H1 (cell line): ENCODE results near the gene LIPF. TPM values are rescaled to one million over a fixed set of nuclear protein-coding genes. Genes with fewer than 3 reads are reported as not detected.

Experiments used
- CTCF ChIA-PET: fragments of 300-600 bp; sonication (Branson Sonifier 250); formaldehyde crosslinking; loops from one replicate; lab custom pipeline; 2021; ENCODE audit not compliant: partially characterized antibody; lab: Charles Lee
- POLR2A ChIA-PET: fragments of 300-600 bp; sonication (Branson Sonifier 250); formaldehyde crosslinking; loops from one replicate; lab custom pipeline; 2021; ENCODE audit warnings: inconsistent platforms; ENCODE audit not compliant: partially characterized antibody; lab: Charles Lee
- DNase-seq, 2 experiments: peaks; one replicate each; pipeline versions ENCODE4 v3.0.0 to v3.0.0-alpha.2; 2010 to 2022; ENCODE audit warnings: low spot score in 2 of 2, low read depth in 1 of 2, mixed read lengths in 1 of 2
- FAIRE-seq: peaks from 2 replicates; lab custom pipeline; 2011; peaks lifted over from hg19 to GRCh38; lab: Jason Lieb, UNC
- H2AFZ ChIP-seq: 2 replicates; pipeline ENCODE4 v1.8.1; 2012; ENCODE audit warnings: low read length, inconsistent platforms
- H2AK5ac ChIP-seq: 2 replicates; pipeline ENCODE4 v1.6.1; 2013; ENCODE audit warnings: low read depth, low read length
- H2BK120ac ChIP-seq: replicated peaks from 2 replicates; pipeline ENCODE3; 2013; ENCODE audit warnings: low read depth, low read length, inconsistent platforms
- H2BK12ac ChIP-seq: 2 replicates; pipeline ENCODE4 v1.6.1; 2013; ENCODE audit warnings: low read depth, low read length
- H2BK15ac ChIP-seq: 2 replicates; pipeline ENCODE4 v1.6.1; 2013; ENCODE audit warnings: low read length
- H2BK20ac ChIP-seq: 2 replicates; pipeline ENCODE4 v1.6.1; 2013; ENCODE audit warnings: low read length
- H2BK5ac ChIP-seq: 2 replicates; pipeline ENCODE4 v1.6.1; 2013; ENCODE audit warnings: low read depth, low read length
- H3K14ac ChIP-seq: 2 replicates; pipeline ENCODE4 v1.6.1; 2013; ENCODE audit warnings: inconsistent platforms; ENCODE audit not compliant: insufficient read length
- H3K18ac ChIP-seq: 2 replicates; pipeline ENCODE4 v1.6.1; 2013; ENCODE audit warnings: low read length; ENCODE audit errors: extremely low read depth
- H3K23ac ChIP-seq: 2 replicates; pipeline ENCODE4 v1.6.1; 2013; ENCODE audit warnings: inconsistent platforms; ENCODE audit not compliant: insufficient read length
- H3K23me2 ChIP-seq: 2 replicates; pipeline ENCODE4 v1.6.1; 2013; ENCODE audit warnings: low read depth, low read length
- H3K27ac ChIP-seq: 2 replicates; pipeline ENCODE4 v1.6.1; 2011; ENCODE audit warnings: low read depth, low read length, inconsistent platforms
- H3K27me3 ChIP-seq, 4 experiments: replicated peaks in 1 of 4; 1 replicate in 1 of 4; 2 replicates in 3 of 4; pipeline versions ENCODE4 v1.6.1 to v1.8.1; 2011 to 2013; ENCODE audit warnings: low read length in 3 of 4, mild to moderate bottlenecking in 3 of 4, inconsistent platforms in 2 of 4, mixed read lengths in 2 of 4, moderate library complexity in 1 of 4; ENCODE audit not compliant: control insufficient read depth in 3 of 4, insufficient read depth in 3 of 4; ENCODE audit errors: extremely low read depth in 1 of 4
- H3K36me3 ChIP-seq, 4 experiments: 2 replicates each; pipeline versions ENCODE4 v1.6.1 to v1.8.1; 2011 to 2013; ENCODE audit warnings: mild to moderate bottlenecking in 4 of 4, low read length in 3 of 4, moderate library complexity in 2 of 4, control low read depth in 1 of 4, inconsistent platforms in 1 of 4; ENCODE audit not compliant: insufficient read depth in 4 of 4, control insufficient read depth in 2 of 4
- H3K4ac ChIP-seq: replicated peaks from 2 replicates; pipeline ENCODE3; 2013; ENCODE audit warnings: low read length, low read depth, mixed read lengths, inconsistent platforms; ENCODE audit not compliant: insufficient read length
- H3K4me1 ChIP-seq, 4 experiments: replicated peaks in 1 of 4; 1 replicate in 1 of 4; 2 replicates in 3 of 4; pipeline versions ENCODE4 v1.6.1 to v1.8.1; 2011 to 2013; ENCODE audit warnings: low read length in 3 of 4, inconsistent platforms in 2 of 4, mixed read lengths in 1 of 4; ENCODE audit not compliant: insufficient read depth in 4 of 4, control insufficient read depth in 3 of 4
- H3K4me2 ChIP-seq, 2 experiments: 2 replicates each; pipeline versions ENCODE4 v1.6.1 to v1.8.1; 2011 to 2013; ENCODE audit warnings: low read depth in 2 of 2, low read length in 2 of 2, control low read depth in 1 of 2, inconsistent platforms in 1 of 2, mild to moderate bottlenecking in 1 of 2; ENCODE audit not compliant: insufficient read depth in 1 of 2
- H3K4me3 ChIP-seq, 4 experiments: fragments of 200-600, 300-600 bp in 1 of 4; sonication (generic), shearing (Covaris generic), sonication (Bioruptor Twin) in 1 of 4; 2 replicates each; pipeline versions ENCODE4 v1.5.1 to v1.8.1; 2011 to 2016; ENCODE audit warnings: low read length in 4 of 4, low read depth in 3 of 4, control low read depth in 2 of 4, inconsistent platforms in 2 of 4, mild to moderate bottlenecking in 2 of 4, mixed read lengths in 1 of 4, moderate library complexity in 1 of 4; ENCODE audit not compliant: insufficient read depth in 2 of 4; ENCODE audit errors: extremely low read depth in 1 of 4
- H3K56ac ChIP-seq: replicated peaks from 2 replicates; pipeline ENCODE3; 2013; ENCODE audit warnings: low read depth, mild to moderate bottlenecking, mixed read lengths, low read length, inconsistent platforms; ENCODE audit not compliant: insufficient read length
- H3K79me1 ChIP-seq: 2 replicates; pipeline ENCODE4 v1.6.1; 2013; ENCODE audit warnings: low read depth, low read length, control low read depth
- H3K79me2 ChIP-seq, 2 experiments: 2 replicates each; pipeline versions ENCODE4 v1.6.1 to v1.8.1; 2012 to 2013; ENCODE audit warnings: low read length in 2 of 2, mild to moderate bottlenecking in 2 of 2, inconsistent platforms in 1 of 2; ENCODE audit not compliant: insufficient read depth in 2 of 2, control insufficient read depth in 1 of 2
- H3K9ac ChIP-seq, 4 experiments: replicated peaks in 1 of 4; 1 replicate in 1 of 4; 2 replicates in 3 of 4; pipeline versions ENCODE4 v1.6.1 to v1.8.1; 2011 to 2013; ENCODE audit warnings: low read depth in 3 of 4, low read length in 3 of 4, control low read depth in 2 of 4, mild to moderate bottlenecking in 2 of 4, moderate library complexity in 2 of 4, inconsistent platforms in 1 of 4; ENCODE audit errors: extremely low read depth in 1 of 4
- H3K9me3 ChIP-seq, 2 experiments: 2 replicates each; pipeline versions ENCODE4 v1.6.1 to v1.8.1; 2012 to 2013; ENCODE audit warnings: mild to moderate bottlenecking in 2 of 2, moderate library complexity in 2 of 2, control low read depth in 1 of 2, inconsistent platforms in 1 of 2, low read depth in 1 of 2, low read length in 1 of 2, mixed read lengths in 1 of 2; ENCODE audit not compliant: insufficient read depth in 2 of 2
- H4K20me1 ChIP-seq, 2 experiments: replicated peaks in 1 of 2; 2 replicates each; pipeline versions ENCODE3 to v1.8.1; 2011 to 2013; ENCODE audit warnings: inconsistent platforms in 2 of 2, low read length in 2 of 2, mild to moderate bottlenecking in 1 of 2; ENCODE audit not compliant: insufficient read depth in 2 of 2, control insufficient read depth in 1 of 2
- H4K5ac ChIP-seq: 2 replicates; pipeline ENCODE4 v1.6.1; 2013; ENCODE audit warnings: low read length, low read depth, mixed read lengths, inconsistent platforms; ENCODE audit not compliant: insufficient read length
- H4K8ac ChIP-seq: 2 replicates; pipeline ENCODE4 v1.8.0; 2013; ENCODE audit warnings: mild to moderate bottlenecking, moderate library complexity, low read length, inconsistent platforms; ENCODE audit not compliant: insufficient read depth; ENCODE audit errors: extremely low read depth
- H4K91ac ChIP-seq: replicated peaks from 2 replicates; pipeline ENCODE3; 2013; ENCODE audit warnings: low read length, mixed read lengths, inconsistent platforms; ENCODE audit not compliant: insufficient read length
- BRCA1 ChIP-seq: IDR thresholded peaks from 2 replicates; pipeline ENCODE4 v1.6.1; 2012; ENCODE audit warnings: low read depth, low read length, improper control_type of control experiment
- MAFK ChIP-seq: IDR thresholded peaks from 2 replicates; pipeline ENCODE4 v1.6.1; 2012; ENCODE audit warnings: low read depth, mild to moderate bottlenecking, improper control_type of control experiment, low read length
- TBP ChIP-seq: IDR thresholded peaks from 2 replicates; pipeline ENCODE4 v1.6.1; 2011; ENCODE audit warnings: low read depth, low read length, improper control_type of control experiment
- polyA plus RNA-seq, 7 experiments: library from polyadenylated mRNA; depleted of rRNA in 3 of 7; stranded (reverse) in 5 of 7; unstranded in 2 of 7; fragments of >200 nt in 5 of 7; fragments of 200-250 nt in 2 of 7; gene quantifications; 1 replicate in 5 of 7; 2 replicates in 1 of 7; 4 replicates in 1 of 7; pipeline versions ENCODE4 v1.2.1 to v1.2.3, GENCODE V29; 2011 to 2013; ENCODE audit warnings: missing spikeins in 2 of 7, mixed read lengths in 2 of 7
- total RNA-seq: library from RNA; stranded (reverse); fragmentation: NEBNext Ultra II Directional; extraction: Animal tissue kit (Norgen Biotek cat#: 25700); gene quantifications from 2 replicates; pipeline ENCODE4 v1.2.1, GENCODE V29; 2021

The LIPF gene
- total and polyA plus RNA-seq, 2 of the 8 experiments (the other 6 are each of a cell fraction or from before 2014, with no cell fraction given): not detected

GRCh38 chr10:88642963-88643362 is 21.3 kb upstream of the LIPF start:
- no peak overlapping the region for H2BK120ac ChIP-seq
- no peak overlapping the region for H4K8ac ChIP-seq
- H4K20me1 ChIP-seq: no peaks in the 10 kb centered on the region
- no peak overlapping the region for H3K4me3 ChIP-seq
- H2BK12ac ChIP-seq: no peak overlapping the region
- H2AK5ac ChIP-seq: no peak overlapping the region
- H3K79me2 ChIP-seq: no peaks in the 10 kb centered on the region
- no peaks in the 10 kb centered on the region for H3K4me1 ChIP-seq
- no peak overlapping the region for H3K56ac ChIP-seq
- H2BK20ac ChIP-seq: no peak overlapping the region
- ChIA-PET CTCF (no interaction called here), POLR2A (no interaction called here)
- no peak overlapping the region for H3K23ac ChIP-seq
- no peak overlapping the region for H3K27ac ChIP-seq
- H3K18ac ChIP-seq: no peak overlapping the region
- H2BK5ac ChIP-seq: no peak overlapping the region
- no peak overlapping the region for H2BK15ac ChIP-seq
- DNase-seq (no peak), FAIRE-seq (no peak)
- no peak overlapping the region for H3K4ac ChIP-seq
- no peak overlapping the region for H3K4me2 ChIP-seq
- H3K9me3 ChIP-seq: no peaks in the 10 kb centered on the region; a peak in 1 of 4 replicates
- no peaks in the 10 kb centered on the region for H3K36me3 ChIP-seq
- no peaks in the 10 kb centered on the region for H3K79me1 ChIP-seq
- H4K91ac ChIP-seq: no peak overlapping the region
- no peak overlapping the region for H3K9ac ChIP-seq
- no peaks in the 10 kb centered on the region for H3K23me2 ChIP-seq
- no peak overlapping the region for H3K14ac ChIP-seq
- no peaks in the 10 kb centered on the region for H3K27me3 ChIP-seq
- H2AFZ ChIP-seq: no peak overlapping the region
- H4K5ac ChIP-seq: no peak overlapping the region
- TF ChIP-seq TBP (no peak), MAFK (no peak), BRCA1 (no peak)
